ENCODE measurements around the gene SMAP2.

DNA sequence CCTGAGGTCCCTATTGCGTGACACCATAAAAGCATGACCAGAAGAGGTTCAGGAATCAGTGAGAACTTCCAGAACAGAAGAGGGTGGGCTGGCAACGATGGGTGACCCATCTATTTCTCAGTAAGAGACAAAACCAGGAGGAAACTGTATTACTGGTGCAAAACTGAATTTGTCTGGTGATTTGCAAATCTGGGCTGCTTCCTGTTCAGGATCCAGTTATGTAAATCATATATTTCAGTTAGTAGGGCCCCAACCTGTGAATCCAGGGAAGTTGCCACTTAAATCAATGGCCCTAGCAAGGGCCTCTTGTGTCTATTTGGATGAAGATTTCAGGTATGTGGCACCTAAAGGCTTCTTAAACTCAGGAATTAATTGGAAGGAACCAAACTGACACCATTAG, 23.1 kb upstream of the SMAP2 start:
- TF ChIP-seq POLR2A (IDR thresholded peaks at IDR 0.05) = no peak
- TF ChIP-seq, protein P1, sequence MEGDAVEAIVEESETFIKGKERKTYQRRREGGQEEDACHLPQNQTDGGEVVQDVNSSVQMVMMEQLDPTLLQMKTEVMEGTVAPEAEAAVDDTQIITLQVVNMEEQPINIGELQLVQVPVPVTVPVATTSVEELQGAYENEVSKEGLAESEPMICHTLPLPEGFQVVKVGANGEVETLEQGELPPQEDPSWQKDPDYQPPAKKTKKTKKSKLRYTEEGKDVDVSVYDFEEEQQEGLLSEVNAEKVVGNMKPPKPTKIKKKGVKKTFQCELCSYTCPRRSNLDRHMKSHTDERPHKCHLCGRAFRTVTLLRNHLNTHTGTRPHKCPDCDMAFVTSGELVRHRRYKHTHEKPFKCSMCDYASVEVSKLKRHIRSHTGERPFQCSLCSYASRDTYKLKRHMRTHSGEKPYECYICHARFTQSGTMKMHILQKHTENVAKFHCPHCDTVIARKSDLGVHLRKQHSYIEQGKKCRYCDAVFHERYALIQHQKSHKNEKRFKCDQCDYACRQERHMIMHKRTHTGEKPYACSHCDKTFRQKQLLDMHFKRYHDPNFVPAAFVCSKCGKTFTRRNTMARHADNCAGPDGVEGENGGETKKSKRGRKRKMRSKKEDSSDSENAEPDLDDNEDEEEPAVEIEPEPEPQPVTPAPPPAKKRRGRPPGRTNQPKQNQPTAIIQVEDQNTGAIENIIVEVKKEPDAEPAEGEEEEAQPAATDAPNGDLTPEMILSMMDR (IDR thresholded peaks at IDR 0.05 in 4 of 5, conservative IDR thresholded peaks at IDR 0.05 in 1 of 5) = no peak

Data from gastrocnemius medialis (tissue), 4 donors.